HepG2 (cell line): ENCODE data around the gene EPB41L3. TPM values are rescaled to one million over a fixed set of nuclear protein-coding genes. Genes with fewer than 3 reads are reported as not detected.
A peak's percentile ranks its signal among the peaks of the same experiment; 100 is the strongest.

ENCODE experiments used
- ATAC-seq: fragments of 200-7000 bp; cut with Tn5 transposase; 3 replicates; pipeline ENCODE4 v1.9.1; 2020; ENCODE audit warnings: mild to moderate bottlenecking, moderate library complexity
- BruUV-seq: library from RNA; stranded (reverse); fragments of 400-500 nt; replicated peaks from 2 replicates; lab custom pipeline; 2021; lab: Mats Ljungman, UMichigan
- CTCF ChIA-PET: fragments of 300-600 bp; formaldehyde crosslinking; extraction: SDS; loops from one replicate; lab custom pipeline; 2021; ENCODE audit warnings: low total read pairs, inconsistent platforms, low intra/inter-chr PET ratio; lab: Yijun Ruan, JAX
- POLR2A ChIA-PET: fragments of 350-600 bp; sonication (Branson Sonifier 250); formaldehyde crosslinking; loops from one replicate; lab custom pipeline; 2020; ENCODE audit warnings: antibody characterized with exemption, inconsistent platforms; lab: Yijun Ruan, JAX
- DNase-seq: peaks from one replicate; pipeline ENCODE4 v3.0.0-alpha.2; 2015; ENCODE audit warnings: low spot score
- FAIRE-seq: peaks from 3 replicates; lab custom pipeline; 2011; peaks lifted over from hg19 to GRCh38; lab: Jason Lieb, UNC
- H2AFZ ChIP-seq: one replicate; pipeline ENCODE4 v1.6.1; 2011; ENCODE audit warnings: low read length, inconsistent platforms
- H3K27ac ChIP-seq: fragments of 300-600 bp; 3 replicates; pipeline ENCODE4 v1.8.0; 2011; ENCODE audit warnings: mixed run types, mild to moderate bottlenecking, mixed read lengths, low read length, inconsistent platforms; ENCODE audit not compliant: insufficient read depth; ENCODE audit errors: extremely low read length
- H3K27me3 ChIP-seq, 2 experiments: fragments of 200-600 bp in 1 of 2; 2 replicates in 1 of 2; 3 replicates in 1 of 2; pipeline versions ENCODE4 v1.6.0 to v1.8.0; 2011; ENCODE audit warnings: low read length in 2 of 2, mild to moderate bottlenecking in 2 of 2, moderate library complexity in 2 of 2, inconsistent platforms in 1 of 2; ENCODE audit not compliant: insufficient read depth in 2 of 2, control insufficient read depth in 1 of 2
- H3K36me3 ChIP-seq, 2 experiments: fragments of 200-600 bp in 1 of 2; replicated peaks in 1 of 2; 2 replicates in 1 of 2; 3 replicates in 1 of 2; pipeline versions ENCODE4 v1.5.1 to v1.8.0; 2011; ENCODE audit warnings: low read length in 2 of 2, inconsistent platforms in 1 of 2; ENCODE audit not compliant: insufficient read depth in 2 of 2, control insufficient read depth in 1 of 2
- H3K4me1 ChIP-seq: 2 replicates; pipeline ENCODE4 v1.5.1; 2012; ENCODE audit warnings: low read length, inconsistent platforms; ENCODE audit not compliant: insufficient read depth
- H3K4me2 ChIP-seq: 2 replicates; pipeline ENCODE4 v1.6.0; 2011; ENCODE audit warnings: low read depth, low read length, inconsistent platforms
- H3K4me3 ChIP-seq, 3 experiments: fragments of 200-600 bp in 1 of 3; sonication (generic), shearing (Covaris generic) in 1 of 3; replicated peaks in 1 of 3; 2 replicates each; pipeline ENCODE4 v1.5.1; 2011 to 2016; ENCODE audit warnings: low read length in 3 of 3, inconsistent platforms in 2 of 3, low read depth in 2 of 3, mild to moderate bottlenecking in 2 of 3, control low read depth in 1 of 3, mixed read lengths in 1 of 3; ENCODE audit not compliant: insufficient read depth in 1 of 3
- H3K79me2 ChIP-seq: one replicate; pipeline ENCODE4 v1.6.1; 2011; ENCODE audit warnings: low read length, inconsistent platforms; ENCODE audit not compliant: insufficient read depth
- H3K9ac ChIP-seq: 2 replicates; pipeline ENCODE4 v1.6.0; 2011; ENCODE audit warnings: mild to moderate bottlenecking, low read depth, low read length, inconsistent platforms; ENCODE audit not compliant: insufficient read depth
- H3K9me3 ChIP-seq: 2 replicates; pipeline ENCODE4 v1.5.1; 2012; ENCODE audit warnings: mild to moderate bottlenecking, low read length
- H4K20me1 ChIP-seq: 2 replicates; pipeline ENCODE4 v1.6.0; 2011; ENCODE audit warnings: inconsistent platforms, mild to moderate bottlenecking, low read length, moderate library complexity; ENCODE audit not compliant: insufficient read depth
- ARHGAP35 ChIP-seq: sonication (generic); formaldehyde crosslinking; IDR thresholded peaks from 2 replicates; pipeline ENCODE4 v1.9.0; 2022; ENCODE audit warnings: mild to moderate bottlenecking, inconsistent platforms, moderate library complexity, missing genetic modification reagents, borderline replicate concordance
- ARID2 ChIP-seq: sonication (generic); formaldehyde crosslinking; IDR thresholded peaks from 2 replicates; pipeline ENCODE4 v1.8.1; 2022; ENCODE audit warnings: mild to moderate bottlenecking, missing genetic modification reagents, borderline replicate concordance
- CBX5 ChIP-seq: sonication (generic); formaldehyde crosslinking; IDR thresholded peaks from 2 replicates; pipeline ENCODE4 v1.4.0; 2020; ENCODE audit warnings: missing genetic modification reagents, borderline replicate concordance
- CEBPB ChIP-seq: IDR thresholded peaks from 2 replicates; pipeline ENCODE4 v1.6.1; 2011; ENCODE audit warnings: low read depth, low read length, improper control_type of control experiment, borderline replicate concordance
- FOXC1 ChIP-seq: sonication (generic); formaldehyde crosslinking; IDR thresholded peaks from 2 replicates; pipeline ENCODE4 v1.8.0; 2022; ENCODE audit warnings: mild to moderate bottlenecking, missing genetic modification reagents, borderline replicate concordance
- FOXM1 ChIP-seq: sonication (generic); formaldehyde crosslinking; IDR thresholded peaks from 2 replicates; pipeline ENCODE4 v1.5.0; 2020; ENCODE audit warnings: missing genetic modification reagents
- HNF4A ChIP-seq: sonication (generic); formaldehyde crosslinking; IDR thresholded peaks from 2 replicates; pipeline ENCODE4 v1.4.0; 2020; ENCODE audit warnings: missing genetic modification reagents
- NR0B2 ChIP-seq: sonication (generic); formaldehyde crosslinking; IDR thresholded peaks from 2 replicates; pipeline ENCODE4 v1.4.0; 2020; ENCODE audit warnings: mild to moderate bottlenecking, missing genetic modification reagents
- RARA ChIP-seq: IDR thresholded peaks from 2 replicates; pipeline ENCODE4 v1.6.1; 2016; ENCODE audit warnings: missing genetic modification reagents, missing compliant biosample characterization
- SCMH1 ChIP-seq: sonication (generic); formaldehyde crosslinking; IDR thresholded peaks from 2 replicates; pipeline ENCODE4 v1.9.0; 2021; ENCODE audit warnings: missing genetic modification reagents, mild to moderate bottlenecking, borderline replicate concordance
- STAG1 ChIP-seq: sonication (generic); formaldehyde crosslinking; IDR thresholded peaks from 2 replicates; pipeline ENCODE4 v1.4.0; 2020; ENCODE audit warnings: missing genetic modification reagents
- TOPORS ChIP-seq: sonication (generic); formaldehyde crosslinking; IDR thresholded peaks from 2 replicates; pipeline ENCODE4 v1.8.0; 2023; ENCODE audit warnings: mild to moderate bottlenecking, missing genetic modification reagents
- ZNF205 ChIP-seq: IDR thresholded peaks from 2 replicates; pipeline ENCODE4 v1.6.1; 2018; ENCODE audit warnings: missing biosample characterization, missing genetic modification reagents
- ZNF3 ChIP-seq: IDR thresholded peaks from 2 replicates; pipeline ENCODE4 v1.7.0; 2017; ENCODE audit warnings: inconsistent platforms
- ZNF460 ChIP-seq: sonication (generic); formaldehyde crosslinking; IDR thresholded peaks from 2 replicates; pipeline ENCODE4 v1.5.1; 2020; ENCODE audit warnings: missing genetic modification reagents, mild to moderate bottlenecking, borderline replicate concordance
- WGBS: methylation state at CpG from one replicate; pipeline ENCODE4 v1.1.6; 2017; ENCODE audit warnings: low lambda C conversion rate; 5-methylcytosine and 5-hydroxymethylcytosine counted together
- in situ Hi-C: cut with HindIII; loops from 2 replicates; pipeline ENCODE4 v1.10.0; 2017; ENCODE audit warnings: low pct_unique_long_range_greater_than_20kb; ENCODE audit not compliant: extremely low pct_ligation_motif_present
- intact Hi-C: fragments of 100-400 bp; cut with micrococcal nuclease; formaldehyde crosslinking; loops from one replicate; pipeline ENCODE4 v1.10.0; 2022; ENCODE audit not compliant: unreplicated experiment
- polyA plus RNA-seq, 8 experiments: library from polyadenylated mRNA; depleted of rRNA in 3 of 8; stranded (reverse) in 7 of 8; unstranded in 1 of 8; fragments of >200 nt; fragmentation: Illumina TruSeq in 4 of 8; extraction: Trizol in 4 of 8; gene quantifications; 2 replicates each; pipeline versions ENCODE4 v1.2.1 to v1.2.3, GENCODE V29; 2011 to 2016; ENCODE audit warnings: low read depth in 4 of 8, missing spikeins in 1 of 8, mixed read lengths in 1 of 8; ENCODE audit not compliant: insufficient read depth in 1 of 8
- total RNA-seq, 5 experiments: library from RNA; depleted of rRNA; stranded (reverse); fragments of >200 nt; fragmentation: Illumina TruSeq; extraction: Trizol; gene quantifications; 2 replicates each; pipeline ENCODE4 v1.2.3, GENCODE V29; 2016; ENCODE audit warnings: low read depth in 1 of 5

Gene EPB41L3
- total and polyA plus RNA-seq, 2 of the 13 experiments (the other 11 are each of a cell fraction or from before 2014, with no cell fraction given): not detected

GRCh38 chr18:5456577-5457461 lies 87.0 kb downstream of the EPB41L3 start:
- H3K4me3 ChIP-seq: peak overlapping the region in 1 of 3 experiments; percentile 6; a peak in 1 of 6 replicates
- peak; percentile 7 for DNase-seq
- no peaks in the 10 kb centered on the region for H3K4me1 ChIP-seq
- no peaks in the 10 kb centered on the region for H4K20me1 ChIP-seq
- 25% methylated on average over 10 of the region's 15 CpGs for WGBS
- in situ Hi-C loops: no loop called here
- H3K27ac ChIP-seq: no peak overlapping the region
- peak; percentile 95 for ATAC-seq
- H2AFZ ChIP-seq: no peak overlapping the region
- no peaks in the 10 kb centered on the region for H3K79me2 ChIP-seq
- TF ChIP-seq STAG1 (peak; percentile 34), ARID2 (CRISPR knock-in tag) (no peak), HNF4A (0 out of 2 replicates have a peak, but pooled peaks have one; percentile 11)
- TF ChIP-seq, all 625 proteins: peak for 2
- Histone ChIP-seq H3K4me2 (peak overlapping the region; percentile 44), H3K27me3 (peaks cover 0 to 5% of the 10 kb centered on the region in 2 experiments; a peak in 1 of 5 replicates), H3K9ac (no peak overlapping the region), H3K9me3 (no peaks in the 10 kb centered on the region), H3K36me3 (no peaks in the 10 kb centered on the region)
- FAIRE-seq: peak; percentile 49
- no TSS peak for BruUV-seq
- POLR2A ChIA-PET: no interaction called here
- CTCF ChIA-PET: no interaction called here
- intact Hi-C loops: no loop called here

- H3K9me3 ChIP-seq: no peaks in the 10 kb centered on the region
- no TSS peak for BruUV-seq
- H3K9ac ChIP-seq: no peak overlapping the region
- DNase-seq: no peak
- ATAC-seq: no peak
- CTCF ChIA-PET: no interaction called here
- no peak overlapping the region for H3K4me2 ChIP-seq
- H3K27me3 ChIP-seq: peaks cover 0 to 5% of the 10 kb centered on the region in 2 experiments; a peak in 1 of 5 replicates
- no peaks in the 10 kb centered on the region for H3K4me1 ChIP-seq
- intact Hi-C loops: no loop called here
- H3K36me3 ChIP-seq: no peaks in the 10 kb centered on the region
- no peak overlapping the region for H3K4me3 ChIP-seq
- WGBS: 4% methylated on average over 7 of the region's 7 CpGs
- no peaks in the 10 kb centered on the region for H4K20me1 ChIP-seq
- H3K27ac ChIP-seq: no peak overlapping the region
- H3K79me2 ChIP-seq: no peaks in the 10 kb centered on the region
- in situ Hi-C loops: no loop called here
- no peak for FAIRE-seq
- H2AFZ ChIP-seq: no peak overlapping the region
- POLR2A ChIA-PET: no interaction called here
- TF ChIP-seq CEBPB (no peak), FOXM1 (CRISPR knock-in tag) (no peak), ARHGAP35 (CRISPR knock-in tag) (no peak), NR0B2 (CRISPR knock-in tag) (no peak), TOPORS (no peak), RARA (CRISPR knock-in tag) (no peak), CBX5 (no peak), FOXC1 (CRISPR knock-in tag) (no peak), ZNF3 (no peak), ZNF460 (CRISPR knock-in tag) (no peak), SCMH1 (CRISPR knock-in tag) (no peak), ZNF205 (CRISPR knock-in tag) (no peak)
These were observed 88.1 kb downstream of the EPB41L3 start for GRCh38 chr18:5455674-5456073.
